ENCODE measurements around the gene WDR5. TPM values are rescaled to one million over a fixed set of nuclear protein-coding genes. Genes with fewer than 3 reads are reported as not detected.

The WDR5 gene
- total RNA-seq, 1 experiment from 2014 or later: 18.3 TPM

- DNase-seq (ENCODE audit: low read depth): no peak
Observed at GRCh38 chr9:134154262-134154701, 18.4 kb downstream of the WDR5 start.

GRCh38 chr9:134155812-134156377, 20.0 kb downstream of the WDR5 start:
- in situ Hi-C loops (cut with HindIII; ENCODE audit: low pct_unique_long_range_greater_than_20kb, low sequenced_read_pairs): no loop called here
- no peak for DNase-seq (ENCODE audit: low read depth)

More at GRCh38 chr9:134154262-134154701, 18.4 kb downstream of the WDR5 start:
- in situ Hi-C loops (cut with HindIII; ENCODE audit: low pct_unique_long_range_greater_than_20kb, low sequenced_read_pairs): no loop called here

GRCh38 chr9:134156564-134157377, 20.9 kb downstream of the WDR5 start:
- in situ Hi-C loops (cut with HindIII; ENCODE audit: low pct_unique_long_range_greater_than_20kb, low sequenced_read_pairs): no loop called here
- DNase-seq (ENCODE audit: low read depth): no peak

- in situ Hi-C loops (cut with HindIII; ENCODE audit: low pct_unique_long_range_greater_than_20kb, low sequenced_read_pairs): no loop called here
- DNase-seq (ENCODE audit: low read depth): no peak
Observed at GRCh38 chr9:134157378-134157885, 21.6 kb downstream of the WDR5 start.

GRCh38 chr9:134158242-134158641, 22.4 kb downstream of the WDR5 start:
- in situ Hi-C loops (cut with HindIII; ENCODE audit: low pct_unique_long_range_greater_than_20kb, low sequenced_read_pairs): no loop called here
- no peak for DNase-seq (ENCODE audit: low read depth)

GRCh38 chr9:134158753-134159392, 23.0 kb downstream of the WDR5 start:
- in situ Hi-C loops (cut with HindIII; ENCODE audit: low pct_unique_long_range_greater_than_20kb, low sequenced_read_pairs): no loop called here
- DNase-seq (ENCODE audit: low read depth): no peak

GRCh38 chr9:134159566-134160245, 23.8 kb downstream of the WDR5 start:
- in situ Hi-C loops (cut with HindIII; ENCODE audit: low pct_unique_long_range_greater_than_20kb, low sequenced_read_pairs): no loop called here
- DNase-seq (ENCODE audit: low read depth): no peak

- no peak for DNase-seq (ENCODE audit: low read depth)
- in situ Hi-C loops (cut with HindIII; ENCODE audit: low pct_unique_long_range_greater_than_20kb, low sequenced_read_pairs): no loop called here
Observed at GRCh38 chr9:134161647-134162046, 25.8 kb downstream of the WDR5 start.

GRCh38 chr9:134162212-134162775, 26.4 kb downstream of the WDR5 start:
- DNase-seq (ENCODE audit: low read depth): no peak
- in situ Hi-C loops (cut with HindIII; ENCODE audit: low pct_unique_long_range_greater_than_20kb, low sequenced_read_pairs): no loop called here

GRCh38 chr9:134162926-134163370, 27.1 kb downstream of the WDR5 start:
- DNase-seq (ENCODE audit: low read depth): no peak
- in situ Hi-C loops (cut with HindIII; ENCODE audit: low pct_unique_long_range_greater_than_20kb, low sequenced_read_pairs): no loop called here

GRCh38 chr9:134163371-134164196, 27.7 kb downstream of the WDR5 start:
- in situ Hi-C loops (cut with HindIII; ENCODE audit: low pct_unique_long_range_greater_than_20kb, low sequenced_read_pairs): no loop called here
- no peak for DNase-seq (ENCODE audit: low read depth)

GRCh38 chr9:134164879-134165278, 29.0 kb downstream of the WDR5 start:
- in situ Hi-C loops (cut with HindIII; ENCODE audit: low pct_unique_long_range_greater_than_20kb, low sequenced_read_pairs): no loop called here

GRCh38 chr9:134165357-134166315, 29.8 kb downstream of the WDR5 start:
- in situ Hi-C loops (cut with HindIII; ENCODE audit: low pct_unique_long_range_greater_than_20kb, low sequenced_read_pairs): no loop called here
- DNase-seq (ENCODE audit: low read depth): peak; percentile 44

More at GRCh38 chr9:134164879-134165278, 29.0 kb downstream of the WDR5 start:
- no peak for DNase-seq (ENCODE audit: low read depth)

GRCh38 chr9:134166374-134166773, 30.5 kb downstream of the WDR5 start:
- no peak for DNase-seq (ENCODE audit: low read depth)
- in situ Hi-C loops (cut with HindIII; ENCODE audit: low pct_unique_long_range_greater_than_20kb, low sequenced_read_pairs): no loop called here

GRCh38 chr9:134167530-134167931, 31.6 kb downstream of the WDR5 start:
- no peak for DNase-seq (ENCODE audit: low read depth)
- in situ Hi-C loops (cut with HindIII; ENCODE audit: low pct_unique_long_range_greater_than_20kb, low sequenced_read_pairs): no loop called here

GRCh38 chr9:134168757-134169550, 33.1 kb downstream of the WDR5 start:
- in situ Hi-C loops (cut with HindIII; ENCODE audit: low pct_unique_long_range_greater_than_20kb, low sequenced_read_pairs): no loop called here

More at GRCh38 chr9:134168757-134169550, 33.1 kb downstream of the WDR5 start:
- no peak for DNase-seq (ENCODE audit: low read depth)

Measured in Caki2 (cell line).